ENCODE data around the gene CCDC9. TPM values are rescaled to one million over a fixed set of nuclear protein-coding genes. Genes with fewer than 3 reads are reported as not detected.

The CCDC9 gene
- total RNA-seq, 4 donors from 2014 or later = 13.1 to 22.7 (median 18.5) TPM

DNA sequence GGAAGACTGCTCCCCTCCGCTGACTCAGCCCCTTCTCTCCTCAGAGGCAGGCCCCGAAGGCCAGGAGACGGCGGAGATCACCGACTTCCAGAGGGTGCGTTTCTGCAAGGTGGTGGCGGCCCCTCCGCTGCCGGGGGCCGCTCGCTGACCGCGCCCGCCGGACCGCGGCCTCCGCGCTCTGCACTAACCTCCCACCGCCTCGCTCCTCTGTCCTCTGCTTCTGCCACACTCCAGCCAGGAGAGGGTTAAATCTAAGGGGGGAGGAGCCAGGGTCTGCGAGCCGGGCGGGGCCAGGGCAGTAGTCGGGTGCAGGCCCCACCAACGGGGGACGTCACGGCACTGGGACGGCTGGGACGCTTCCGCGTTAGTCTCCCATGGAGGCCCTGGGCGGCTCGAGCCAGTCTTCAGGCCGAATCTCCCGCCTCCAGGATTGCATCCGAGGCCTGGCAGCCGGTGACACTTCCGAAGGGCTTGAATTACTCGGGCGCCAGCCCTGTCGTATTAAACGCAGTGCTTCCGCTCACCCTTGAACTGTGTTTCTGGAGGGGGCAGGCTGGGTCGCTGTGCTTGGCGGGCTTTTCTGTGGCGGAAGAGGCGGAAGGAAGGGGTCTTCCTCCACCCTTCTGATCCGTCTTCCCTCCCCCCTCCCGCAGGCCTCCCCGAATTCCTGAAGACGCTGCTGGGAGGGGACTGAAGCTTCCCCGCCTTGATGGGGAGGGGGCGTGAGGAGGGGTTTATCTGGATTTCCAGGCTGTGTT, 17.2 kb downstream of the CCDC9 start:
- Histone ChIP-seq H3K4me1 (peaks cover 15 to 35% of the 10 kb centered on the region in 2 donors), H3K27me3 (no peaks in the 10 kb centered on the region), H3K36me3 (peaks cover 0 to 21% of the 10 kb centered on the region in 2 donors), H3K4me3 (peak overlapping the region; percentile 60 to 74 (median 70)), H3K9me3 (no peaks in the 10 kb centered on the region), H3K27ac (peak overlapping the region; percentile 88 to 95 (median 92))
- intact Hi-C loops (cut with DNase I; ENCODE audit: low total_unique reads) = loop anchor here (1.0 to 10.0 kb wide), 3 partner anchors 17 to 421 kb away; partner anchors contain the start of genes CCDC9 and NAPA
- peak; percentile 45 to 55 for ATAC-seq
- DNase-seq = peak; percentile 77 to 81
- TF ChIP-seq, protein P1, sequence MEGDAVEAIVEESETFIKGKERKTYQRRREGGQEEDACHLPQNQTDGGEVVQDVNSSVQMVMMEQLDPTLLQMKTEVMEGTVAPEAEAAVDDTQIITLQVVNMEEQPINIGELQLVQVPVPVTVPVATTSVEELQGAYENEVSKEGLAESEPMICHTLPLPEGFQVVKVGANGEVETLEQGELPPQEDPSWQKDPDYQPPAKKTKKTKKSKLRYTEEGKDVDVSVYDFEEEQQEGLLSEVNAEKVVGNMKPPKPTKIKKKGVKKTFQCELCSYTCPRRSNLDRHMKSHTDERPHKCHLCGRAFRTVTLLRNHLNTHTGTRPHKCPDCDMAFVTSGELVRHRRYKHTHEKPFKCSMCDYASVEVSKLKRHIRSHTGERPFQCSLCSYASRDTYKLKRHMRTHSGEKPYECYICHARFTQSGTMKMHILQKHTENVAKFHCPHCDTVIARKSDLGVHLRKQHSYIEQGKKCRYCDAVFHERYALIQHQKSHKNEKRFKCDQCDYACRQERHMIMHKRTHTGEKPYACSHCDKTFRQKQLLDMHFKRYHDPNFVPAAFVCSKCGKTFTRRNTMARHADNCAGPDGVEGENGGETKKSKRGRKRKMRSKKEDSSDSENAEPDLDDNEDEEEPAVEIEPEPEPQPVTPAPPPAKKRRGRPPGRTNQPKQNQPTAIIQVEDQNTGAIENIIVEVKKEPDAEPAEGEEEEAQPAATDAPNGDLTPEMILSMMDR (IDR thresholded peaks at IDR 0.05 in 4 of 5, conservative IDR thresholded peaks at IDR 0.05 in 1 of 5) = no peak
- TF ChIP-seq POLR2A (IDR thresholded peaks at IDR 0.05) = peak; percentile 55 to 70
- in situ Hi-C loops (cut with MboI; ENCODE audit: low sequenced_read_pairs in 4 of 4) = no loop called here

GRCh38 chr19:47274071-47274890, 18.0 kb downstream of the CCDC9 start, which contains the start of gene INAFM1:
Gene INAFM1, plus strand, starts transcription at chr19:47274885. Its CDS starts 35 bp downstream, at chr19:47274920.
- peak; percentile 92 to 93 for DNase-seq
- ATAC-seq = peak; percentile 80 to 86
- Histone ChIP-seq H3K36me3 (peaks cover 0 to 21% of the 10 kb centered on the region in 2 donors), H3K4me3 (peak within 1 kb of the TSS; percentile 69 to 74 (median 70)), H3K9me3 (no peaks in the 10 kb centered on the region), H3K27ac (peak within 1 kb of the TSS; percentile 88 to 95 (median 92)), H3K4me1 (peaks cover 15 to 35% of the 10 kb centered on the region in 2 donors), H3K27me3 (no peaks in the 10 kb centered on the region)
- intact Hi-C loops (cut with DNase I; ENCODE audit: low total_unique reads) (loop anchor here (1.0 to 10.0 kb wide), 3 partner anchors 18 to 421 kb away; partner anchors contain the start of genes CCDC9 and NAPA), in situ Hi-C loops (cut with MboI; ENCODE audit: low sequenced_read_pairs in 4 of 4) (no loop called here)
- TF ChIP-seq, protein P1 (IDR thresholded peaks at IDR 0.05 in 4 of 5, conservative IDR thresholded peaks at IDR 0.05 in 1 of 5) = no peak
- peak in 1 of 2 donors; percentile 45 for TF ChIP-seq POLR2A (IDR thresholded peaks at IDR 0.05)

DNA sequence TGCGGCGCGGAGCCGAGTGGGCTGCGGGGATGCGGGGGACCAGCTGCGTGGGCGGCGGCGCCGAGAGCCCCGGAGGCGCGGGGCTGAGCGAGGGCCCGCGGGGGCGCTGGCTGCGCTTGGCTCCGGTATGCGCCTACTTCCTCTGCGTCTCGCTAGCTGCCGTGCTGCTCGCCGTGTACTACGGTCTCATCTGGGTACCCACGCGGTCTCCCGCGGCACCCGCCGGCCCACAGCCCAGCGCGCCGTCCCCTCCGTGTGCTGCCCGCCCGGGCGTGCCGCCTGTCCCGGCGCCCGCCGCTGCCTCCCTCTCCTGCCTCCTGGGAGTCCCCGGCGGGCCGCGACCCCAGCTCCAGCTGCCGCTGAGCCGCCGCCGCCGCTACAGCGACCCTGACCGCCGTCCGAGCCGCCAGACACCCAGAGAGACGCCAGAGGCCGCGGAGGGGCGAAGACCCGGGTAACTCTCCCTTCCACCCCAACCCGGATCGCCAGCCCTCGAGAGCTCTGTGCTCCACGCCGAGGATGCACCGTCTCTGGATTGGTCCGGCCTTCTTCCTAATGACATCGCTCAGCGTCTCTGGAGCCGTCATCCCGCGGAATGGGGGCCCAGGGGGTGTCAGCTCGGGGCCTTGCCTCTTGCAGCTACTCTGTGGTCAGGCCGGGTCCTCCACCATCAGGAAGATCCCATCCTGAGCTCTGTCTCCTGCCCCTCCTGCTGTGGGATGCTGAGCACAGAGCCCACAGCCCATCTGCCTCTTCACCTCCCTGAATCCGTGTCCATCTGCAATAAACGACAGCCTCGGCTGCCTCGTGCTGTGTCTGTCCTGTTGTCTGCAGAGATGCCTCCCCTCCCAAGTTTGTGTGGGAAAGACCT, 18.8 kb downstream of the CCDC9 start:
- ATAC-seq = peak; percentile 3 to 7
- peaks cover 15 to 35% of the 10 kb centered on the region in 2 donors for H3K4me1 ChIP-seq
- peak overlapping the region; percentile 35 to 74 (median 50) for H3K4me3 ChIP-seq
- TF ChIP-seq, protein P1 (IDR thresholded peaks at IDR 0.05 in 4 of 5, conservative IDR thresholded peaks at IDR 0.05 in 1 of 5) = no peak
- TF ChIP-seq POLR2A (IDR thresholded peaks at IDR 0.05) = no peak
- no peaks in the 10 kb centered on the region for H3K27me3 ChIP-seq
- no peak for DNase-seq
- H3K27ac ChIP-seq = peak overlapping the region; percentile 47 to 69 (median 64)
- in situ Hi-C loops (cut with MboI; ENCODE audit: low sequenced_read_pairs in 4 of 4) = loop anchor here in 1 of 4 donors (25.0 kb wide), 1 partner anchor 462 kb away; the partner anchor contains the start of gene NOP53
- no peaks in the 10 kb centered on the region for H3K9me3 ChIP-seq
- intact Hi-C loops (cut with DNase I; ENCODE audit: low total_unique reads) = loop anchor here (1.0 to 10.0 kb wide), 3 partner anchors 19 to 420 kb away; partner anchors contain the start of genes CCDC9 and NAPA
- H3K36me3 ChIP-seq = peaks cover 0 to 18% of the 10 kb centered on the region in 2 donors
